NCI-H1092 treated with DMSO at 0.1 percent for 48 hours (cell line): ENCODE results near the gene GAMT.

Experiments used
- DNase-seq: peaks from one replicate; lab custom pipeline; 2025; lab: John Stamatoyannopoulos, UW

Gene GAMT

DNA sequence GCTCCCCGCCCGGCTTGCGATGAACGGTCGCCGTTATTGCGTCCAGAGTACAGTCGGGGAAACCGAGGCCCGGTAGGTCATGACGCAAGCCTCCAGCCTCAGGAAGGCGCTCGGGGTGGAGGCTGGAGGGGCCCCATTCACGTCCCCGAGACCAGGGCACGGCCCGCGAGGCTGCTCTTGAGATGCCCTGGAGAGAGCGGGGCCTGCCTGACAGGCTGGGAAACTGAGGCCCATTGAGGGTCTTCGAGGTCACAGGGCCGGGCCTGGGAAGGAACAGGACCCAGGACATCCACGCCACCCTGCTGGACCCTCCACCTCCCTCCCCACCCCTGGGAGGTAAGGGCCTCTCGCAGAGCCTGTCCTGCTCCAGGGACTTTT is 17.3 kb downstream of the GAMT start:
- no peak for DNase-seq

DNA sequence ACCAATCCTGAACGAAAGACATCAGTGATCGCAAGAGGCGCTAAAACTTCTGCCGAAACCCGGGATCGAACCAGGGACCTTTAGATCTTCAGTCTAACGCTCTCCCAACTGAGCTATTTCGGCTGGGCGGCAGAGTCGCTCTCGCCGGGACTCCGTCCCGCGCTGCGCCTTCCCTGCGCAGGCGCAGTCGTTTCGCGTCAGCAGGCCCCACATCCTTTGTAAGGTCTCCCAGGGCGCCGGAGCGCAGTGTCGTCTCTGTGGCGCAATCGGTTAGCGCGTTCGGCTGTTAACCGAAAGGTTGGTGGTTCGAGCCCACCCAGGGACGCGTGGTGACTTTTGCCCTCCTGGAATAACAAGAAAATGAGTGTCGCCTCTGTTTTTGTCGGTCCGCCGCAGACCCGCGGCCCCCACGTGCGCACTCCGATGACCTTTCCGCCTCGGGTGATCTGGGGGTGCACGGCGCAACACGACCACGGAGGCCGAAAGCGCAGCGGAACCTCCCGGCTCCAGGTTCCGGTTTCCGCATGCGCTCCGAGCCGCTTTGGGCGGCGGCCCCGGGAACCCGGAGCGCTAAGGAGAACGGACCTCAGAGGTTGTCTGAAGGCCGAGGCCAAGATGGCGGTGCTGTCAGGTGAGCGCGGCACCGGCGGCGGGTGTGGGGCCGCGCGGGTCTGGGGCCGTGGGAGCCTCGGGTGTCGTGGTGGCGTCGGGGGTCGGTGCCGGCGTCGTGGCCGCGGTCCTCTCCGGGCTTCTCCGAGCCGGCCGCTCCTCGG is 17.8 kb downstream of the GAMT start, which contains the start of gene NDUFS7:
Gene NDUFS7 (plus strand): TSS at position 596 of the 773 bp plus-strand sequence. CDS start 20 bp downstream, at position 616.
- peak; percentile 90 for DNase-seq

DNA sequence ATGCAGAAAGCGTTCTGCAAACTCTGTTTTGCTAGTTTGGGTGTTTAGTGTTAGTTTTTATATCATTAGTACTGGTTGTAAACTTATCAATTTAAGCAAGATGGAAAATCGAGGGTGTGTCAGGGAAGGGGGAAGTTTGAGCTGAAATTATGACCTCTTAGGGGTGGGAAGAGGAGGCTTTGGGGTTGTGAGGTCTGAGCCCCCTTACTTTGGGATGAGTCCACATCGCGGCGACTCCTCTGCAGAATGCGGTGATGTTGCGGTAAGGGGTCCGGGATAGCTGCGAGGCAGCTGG is 18.4 kb downstream of the GAMT start:
- no peak for DNase-seq

- DNase-seq = no peak
These were observed 19.1 kb downstream of the GAMT start for GRCh38 chr19:1382250-1382649.

DNA sequence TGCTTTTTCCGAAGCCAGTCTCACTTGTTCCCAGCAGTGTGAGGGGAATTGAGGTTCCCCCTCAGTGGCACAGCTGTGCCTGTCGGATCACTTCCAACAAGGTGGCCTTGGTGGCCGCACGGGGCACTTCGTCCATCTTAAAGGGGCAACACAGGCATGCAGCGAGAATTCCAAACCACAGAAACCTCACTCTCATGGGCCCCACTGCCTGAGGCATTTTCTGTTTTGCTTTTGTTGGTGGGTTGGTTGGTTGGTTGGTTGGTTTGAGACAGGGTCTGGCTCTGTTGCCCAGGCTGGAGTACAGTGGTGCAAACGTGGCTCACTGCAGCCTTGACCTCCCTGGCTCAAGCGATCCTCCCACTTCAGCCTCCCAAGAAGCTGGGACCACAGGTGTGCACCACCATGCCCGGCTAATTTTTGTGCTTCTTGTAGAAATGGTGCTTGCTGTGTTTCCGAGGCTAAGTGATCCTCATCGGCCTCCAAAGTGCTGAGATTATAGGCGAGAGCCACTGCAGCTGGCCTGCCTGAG is 21.3 kb downstream of the GAMT start:
- DNase-seq = no peak

DNA sequence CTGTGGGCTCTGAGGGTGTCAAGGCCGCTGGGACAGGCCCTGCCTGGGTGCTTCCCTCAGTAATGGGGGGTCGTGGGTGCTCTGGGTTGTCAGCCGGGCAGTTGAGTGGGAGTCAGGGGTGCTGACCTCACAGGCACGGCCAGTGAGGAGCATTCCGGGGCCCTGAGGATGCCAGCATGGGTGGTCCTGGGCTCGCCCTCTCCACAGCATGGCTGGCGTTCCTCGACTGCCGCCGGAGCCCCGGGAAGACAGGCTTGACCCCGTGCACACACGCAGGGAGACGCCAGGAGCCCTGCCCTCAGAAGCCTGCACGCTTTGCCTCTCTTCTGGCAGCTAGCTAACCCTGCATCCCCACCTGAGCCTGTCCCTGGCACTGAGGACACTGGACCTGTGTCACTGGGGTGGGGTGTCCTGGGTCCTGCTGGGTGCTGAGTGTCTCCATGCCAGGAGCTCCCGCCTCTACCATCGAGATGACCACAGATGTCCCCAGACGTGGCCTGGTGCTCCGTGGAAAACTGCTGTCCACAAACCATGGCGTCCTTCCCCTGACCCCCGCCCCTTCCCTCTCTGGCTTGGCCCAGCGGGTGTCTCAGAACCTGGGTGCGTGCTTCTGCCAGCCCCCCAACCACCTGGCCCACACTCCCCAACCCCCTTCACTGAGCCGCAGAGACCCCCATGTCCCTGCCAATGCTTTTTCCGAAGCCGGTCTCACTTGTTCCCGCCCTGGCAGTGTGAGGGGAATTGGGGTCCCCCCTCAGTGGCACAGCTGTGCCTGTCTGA is 22.0 kb downstream of the GAMT start:
- no peak for DNase-seq

DNA sequence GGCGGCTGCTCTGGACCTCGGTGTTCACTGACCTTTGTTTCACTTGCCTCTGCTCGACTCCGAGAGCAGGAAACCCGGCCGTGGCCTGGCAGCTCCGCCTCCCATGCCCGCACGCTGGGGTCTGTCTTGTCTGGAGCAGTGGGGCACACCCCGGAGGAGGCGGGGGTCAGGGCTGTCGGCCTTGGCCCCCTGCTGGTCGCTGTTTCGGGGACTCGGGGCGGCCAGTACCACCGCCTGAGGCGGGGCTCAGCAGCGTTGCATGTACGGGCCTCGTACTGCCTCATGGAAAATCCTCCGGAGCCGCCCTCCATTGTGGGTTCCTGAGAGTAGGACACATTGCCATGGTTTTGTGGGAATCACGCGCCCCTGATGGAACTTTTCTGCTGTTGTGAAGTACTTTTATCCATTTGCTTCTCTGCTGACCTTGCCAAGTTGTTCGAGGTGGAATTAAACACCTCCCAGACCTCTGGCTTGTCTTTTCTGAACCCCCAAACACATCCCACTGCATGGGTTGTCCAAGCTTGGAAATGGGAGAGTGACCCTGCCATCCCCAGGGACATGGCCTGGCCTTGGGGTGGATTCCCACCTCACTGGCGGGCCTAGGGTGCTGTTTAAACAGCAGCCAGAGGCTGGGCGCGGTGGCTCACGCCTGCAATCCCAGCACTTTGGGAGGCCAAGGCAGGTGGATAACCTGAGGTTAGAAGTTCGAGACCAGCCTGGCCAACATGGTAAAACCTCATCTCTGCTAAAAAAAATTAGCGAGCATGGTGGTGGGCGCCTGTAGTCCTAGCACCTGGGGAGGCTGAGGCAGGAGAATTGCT is 23.2 kb downstream of the GAMT start:
- DNase-seq = no peak

GRCh38 chr19:1377176-1377964 is 24.0 kb downstream of the GAMT start:
- DNase-seq = no peak

DNA sequence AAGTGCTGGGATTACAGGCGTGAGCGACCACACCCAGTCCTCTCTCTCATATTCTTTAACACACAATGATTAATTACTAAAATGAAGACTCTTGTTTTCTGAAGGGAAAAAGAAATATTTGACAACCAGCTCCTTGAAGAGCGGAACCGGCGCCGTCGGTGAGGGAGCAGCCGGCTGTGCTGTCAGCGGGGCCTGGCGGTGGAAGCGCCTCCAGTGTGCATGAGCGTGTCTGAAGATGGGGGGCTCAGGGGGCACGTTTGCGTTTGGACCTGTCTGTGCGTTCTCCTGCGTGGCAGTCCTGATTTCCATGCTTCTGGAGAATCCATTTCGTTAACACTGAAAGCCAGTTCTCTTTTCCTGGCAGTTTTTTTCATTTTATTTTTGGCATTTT is 24.9 kb downstream of the GAMT start:
- no peak for DNase-seq

- no peak for DNase-seq
These were observed 27.1 kb downstream of the GAMT start for GRCh38 chr19:1374250-1374577.

DNA sequence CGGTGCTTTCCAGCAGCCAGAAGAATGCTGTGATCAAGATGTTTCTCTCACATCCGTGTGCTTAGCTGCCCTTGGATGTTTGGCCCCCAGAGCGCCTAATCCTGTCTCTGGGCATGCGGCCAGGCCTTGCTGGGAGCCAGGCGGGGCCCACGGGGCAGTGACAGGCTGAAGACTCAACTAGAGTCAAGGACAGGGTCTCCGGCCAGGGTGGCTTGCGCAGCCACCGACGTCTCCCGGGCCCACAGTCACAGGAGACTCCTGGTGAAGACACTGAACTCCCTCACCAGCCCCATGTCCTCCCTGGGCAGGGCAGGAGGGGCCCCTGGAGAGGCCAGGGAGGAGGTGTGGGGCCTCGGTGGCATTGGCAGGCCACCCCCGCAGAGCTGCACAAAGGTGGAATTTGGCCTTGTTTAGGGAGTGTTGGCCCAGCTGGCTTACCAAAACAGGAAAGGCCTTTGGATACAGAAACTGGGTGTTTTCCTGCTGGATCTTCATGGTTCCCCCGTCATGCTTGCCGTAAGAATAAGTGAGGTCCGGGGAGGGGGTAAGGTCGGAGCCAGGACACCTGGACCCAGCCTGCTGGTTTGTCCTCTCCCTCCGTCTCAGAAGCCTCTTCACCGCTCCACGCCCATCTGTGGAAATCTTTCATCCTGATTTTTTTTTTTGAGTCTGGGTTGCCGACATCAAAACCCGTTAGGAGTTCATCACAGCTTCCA is 27.6 kb downstream of the GAMT start:
- no peak for DNase-seq

DNA sequence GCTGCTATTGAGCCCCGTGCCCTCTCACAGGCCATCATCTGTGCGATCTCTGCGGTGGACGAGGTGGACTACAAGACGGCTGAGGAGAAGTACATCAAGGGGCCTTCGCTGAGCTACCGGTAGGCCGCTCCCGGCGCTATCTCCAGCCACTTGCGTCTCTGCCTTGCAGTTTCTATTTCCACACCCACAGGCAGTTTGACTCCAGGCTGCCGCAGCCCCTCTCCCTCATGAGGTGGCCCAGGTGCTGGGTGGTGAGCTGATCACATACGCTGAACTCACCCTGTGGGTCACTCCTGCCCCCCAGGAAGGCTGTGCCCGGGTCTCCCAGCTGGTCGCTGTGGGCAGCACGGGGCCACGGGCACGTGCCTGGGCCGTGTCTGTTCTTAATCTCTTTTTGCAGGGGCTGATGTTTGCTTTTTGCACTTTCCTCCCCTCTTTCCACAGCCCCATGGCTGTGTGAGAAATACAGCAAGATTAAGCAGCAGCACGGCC is 28.3 kb downstream of the GAMT start:
- DNase-seq = no peak

GRCh38 chr19:1370579-1371361 is 30.6 kb downstream of the GAMT start:
- no peak for DNase-seq

- DNase-seq = no peak
These were observed 32.0 kb downstream of the GAMT start for GRCh38 chr19:1369214-1369805.

GRCh38 chr19:1366899-1367870 is 34.2 kb downstream of the GAMT start:
- no peak for DNase-seq

DNA sequence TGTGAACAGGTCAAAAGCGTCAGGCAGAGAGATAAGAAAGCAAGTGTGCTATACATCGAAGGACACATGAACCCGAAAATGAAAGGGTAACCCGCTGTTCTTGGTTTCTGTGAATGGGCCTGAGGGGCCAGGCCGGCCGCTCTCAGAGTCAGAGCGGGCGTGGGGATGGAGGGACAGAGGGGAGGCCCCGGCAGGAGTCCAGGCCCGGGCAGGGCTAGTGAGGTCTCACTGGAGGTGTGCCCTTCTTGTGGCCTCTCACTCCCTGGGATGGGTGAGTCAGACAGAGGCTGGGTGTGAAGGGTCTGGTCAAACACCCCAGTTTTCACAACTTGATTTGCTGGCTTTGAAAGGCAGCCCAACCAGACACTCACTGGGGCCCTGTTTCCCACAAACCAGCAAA is 35.0 kb downstream of the GAMT start:
- DNase-seq = no peak

DNA sequence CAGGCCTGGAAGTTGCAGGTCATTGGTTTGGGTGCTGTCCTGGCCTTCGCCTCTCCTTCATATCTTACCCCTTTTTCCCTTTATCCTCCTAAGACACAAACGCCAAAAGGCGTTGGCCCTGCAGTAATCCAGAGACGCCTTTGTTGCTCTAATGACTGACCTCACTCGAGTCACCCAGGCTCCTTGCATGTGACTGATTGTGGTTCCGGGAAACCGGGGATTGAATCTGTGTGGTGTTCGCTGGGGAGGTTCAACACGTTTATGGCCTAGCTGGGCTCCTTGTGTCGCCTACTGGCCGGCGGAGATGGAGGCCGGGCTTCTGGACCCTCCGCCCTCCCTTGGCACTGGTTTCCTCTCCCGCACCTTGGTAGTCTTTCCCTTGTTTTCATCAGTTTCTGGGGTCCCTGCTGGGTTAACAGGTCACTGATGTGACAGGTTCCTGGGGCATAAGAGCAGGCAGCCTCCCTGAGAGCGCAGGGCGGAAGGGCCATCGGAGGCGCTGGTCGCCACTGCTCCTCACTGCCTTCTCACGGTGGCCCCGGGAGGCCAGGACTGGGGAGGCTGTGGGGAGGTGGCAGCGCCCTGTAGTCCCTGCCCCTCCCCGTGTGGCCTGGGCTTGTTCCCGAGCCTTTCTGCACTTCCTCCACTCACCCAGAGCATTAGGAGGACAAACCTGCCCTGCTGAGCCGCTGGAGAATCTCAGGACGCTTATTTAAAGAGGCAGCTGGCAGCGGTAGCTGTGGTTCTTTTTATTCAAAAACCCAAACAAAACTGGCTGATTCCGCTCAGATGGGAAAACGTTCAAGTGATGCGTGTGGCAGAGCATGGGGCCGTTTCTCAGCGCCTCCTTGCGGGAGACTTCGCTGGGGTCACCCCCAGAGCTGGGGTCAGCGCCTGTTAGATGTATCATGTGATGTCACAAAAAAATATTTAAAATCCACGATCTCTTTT is 35.7 kb downstream of the GAMT start:
- no peak for DNase-seq
